ENCODE data around the gene WRNIP1.

The WRNIP1 gene

DNA sequence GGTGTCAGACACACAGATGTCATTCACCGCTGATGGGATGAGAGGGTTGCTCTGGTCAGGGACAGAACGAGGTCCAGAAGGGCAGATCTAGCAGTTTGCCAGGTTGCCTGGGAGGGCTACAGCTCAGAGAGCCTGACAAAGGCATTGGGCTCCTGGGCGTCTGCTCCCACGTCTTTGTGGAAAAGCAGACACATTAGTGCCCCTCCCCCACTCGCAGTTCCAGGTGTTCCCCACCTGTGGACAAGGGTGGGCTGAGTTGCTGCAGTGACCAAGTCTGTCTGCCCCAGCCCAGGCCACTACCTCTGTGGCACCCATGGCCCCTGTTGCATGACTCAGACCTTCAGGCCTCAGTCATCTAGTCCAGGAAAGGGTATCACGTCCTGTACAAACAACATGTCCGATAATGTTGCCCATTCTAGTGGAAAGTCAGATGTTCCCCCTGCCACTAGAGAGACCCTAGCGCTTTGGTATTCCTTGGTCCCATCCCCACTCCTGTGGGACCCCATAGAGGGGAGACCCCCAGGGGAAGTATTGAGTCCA, 37.4 kb downstream of the WRNIP1 start:
- Histone ChIP-seq H4K8ac (ENCODE audit: low read length) (no peak overlapping the region), H3K36me3 (ENCODE audit: control insufficient read depth in 1 of 2, insufficient read depth in 2 of 2, low read depth in 1 of 2, low read length in 2 of 2) (peaks cover 0 to 5% of the 10 kb centered on the region in 2 experiments), H3K9me3 (ENCODE audit: control insufficient read depth, low read length) (no peaks in the 10 kb centered on the region), H3K18ac (ENCODE audit: low read depth in 1 of 2, low read length in 2 of 2) (no peak overlapping the region), H3K14ac (ENCODE audit: low read length in 2 of 2) (no peak overlapping the region), H2BK12ac (ENCODE audit: low read length in 2 of 2) (no peak overlapping the region), H4K91ac (ENCODE audit: low read length) (no peak overlapping the region), H3K4me2 (ENCODE audit: low read length, poor library complexity, severe bottlenecking) (no peak overlapping the region), H3K4me3 (ENCODE audit: insufficient read depth in 1 of 2, low read depth in 1 of 2, low read length in 2 of 2) (no peak overlapping the region), H3K4ac (ENCODE audit: low read depth in 1 of 2, low read length in 2 of 2) (no peak overlapping the region), H3K4me1 (ENCODE audit: control insufficient read depth, insufficient read depth, low read depth, low read length) (peaks cover 5% of the 10 kb centered on the region), H3K9ac (ENCODE audit: low read length) (no peak overlapping the region), H2AK5ac (ENCODE audit: low read length, severe bottlenecking) (no peak overlapping the region), H2BK15ac (ENCODE audit: low read depth, poor library complexity, severe bottlenecking) (no peak overlapping the region), H3K79me1 (replicated peaks; ENCODE audit: low read length, poor library complexity, severe bottlenecking) (peaks cover 30% of the 10 kb centered on the region), H3K27ac (ENCODE audit: low read length, poor library complexity, severe bottlenecking) (no peak overlapping the region), H3K27me3 (ENCODE audit: control insufficient read depth in 1 of 2, insufficient read depth in 1 of 2, low read length in 2 of 2) (no peaks in the 10 kb centered on the region), H2BK5ac (ENCODE audit: low read depth, low read length, poor library complexity, severe bottlenecking) (no peak overlapping the region), H2BK120ac (ENCODE audit: low read depth, low read length) (no peak overlapping the region), H3K23ac (ENCODE audit: low read length in 2 of 2) (no peak overlapping the region), H2AFZ (ENCODE audit: low read depth, low read length) (no peak overlapping the region)
- 86% methylated on average over 8 of the region's 8 CpGs for whole genome bisulfite sequencing
- no peak for DNase-seq

DNA sequence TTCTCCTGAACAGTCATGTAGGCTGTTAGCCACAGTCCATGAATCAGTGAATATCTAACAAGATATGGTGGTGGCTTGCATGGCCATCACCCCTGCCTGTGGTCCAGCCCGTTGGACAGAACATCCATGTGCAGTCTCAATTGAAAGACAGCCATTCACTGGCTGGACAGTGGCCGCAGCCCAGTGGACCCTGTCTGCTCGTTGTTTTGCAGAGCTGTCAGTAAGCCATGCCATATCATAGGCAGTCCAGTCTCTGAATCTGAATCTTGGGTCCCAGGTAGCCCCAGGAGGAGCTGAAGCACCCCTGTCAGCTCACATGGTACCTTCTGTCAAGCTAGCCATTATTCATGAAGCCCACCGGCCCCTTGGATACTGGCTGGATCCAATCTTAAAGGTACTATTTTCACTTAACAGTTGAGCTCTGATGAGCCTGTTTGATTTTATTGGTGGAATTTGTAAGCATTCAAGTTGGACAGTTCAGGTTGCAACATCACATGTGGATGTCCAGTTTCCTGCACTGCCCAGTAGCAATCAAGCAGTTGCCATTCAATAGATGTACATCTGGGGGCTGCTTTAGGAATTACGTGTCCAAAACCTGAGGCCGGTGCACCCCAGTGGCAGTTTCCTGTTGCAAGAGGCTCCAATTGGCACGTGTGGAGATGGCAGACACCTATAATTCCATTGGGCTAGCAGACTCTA, 38.7 kb downstream of the WRNIP1 start:
- Histone ChIP-seq H3K9ac (ENCODE audit: low read length) (no peak overlapping the region), H2BK12ac (ENCODE audit: low read length in 2 of 2) (no peak overlapping the region), H3K27me3 (ENCODE audit: control insufficient read depth in 1 of 2, insufficient read depth in 1 of 2, low read length in 2 of 2) (no peaks in the 10 kb centered on the region), H4K8ac (ENCODE audit: low read length) (no peak overlapping the region), H3K9me3 (ENCODE audit: control insufficient read depth, low read length) (no peaks in the 10 kb centered on the region), H3K4me3 (ENCODE audit: insufficient read depth in 1 of 2, low read depth in 1 of 2, low read length in 2 of 2) (no peak overlapping the region), H3K14ac (ENCODE audit: low read length in 2 of 2) (no peak overlapping the region), H3K23ac (ENCODE audit: low read length in 2 of 2) (no peak overlapping the region), H3K4me1 (ENCODE audit: control insufficient read depth, insufficient read depth, low read depth, low read length) (peaks cover 2% of the 10 kb centered on the region), H3K4me2 (ENCODE audit: low read length, poor library complexity, severe bottlenecking) (no peak overlapping the region), H3K18ac (ENCODE audit: low read depth in 1 of 2, low read length in 2 of 2) (no peak overlapping the region), H4K91ac (ENCODE audit: low read length) (no peak overlapping the region), H2AFZ (ENCODE audit: low read depth, low read length) (no peak overlapping the region), H2AK5ac (ENCODE audit: low read length, severe bottlenecking) (no peak overlapping the region), H3K27ac (ENCODE audit: low read length, poor library complexity, severe bottlenecking) (no peak overlapping the region), H3K4ac (ENCODE audit: low read depth in 1 of 2, low read length in 2 of 2) (no peak overlapping the region), H2BK120ac (ENCODE audit: low read depth, low read length) (no peak overlapping the region), H3K36me3 (ENCODE audit: control insufficient read depth in 1 of 2, insufficient read depth in 2 of 2, low read depth in 1 of 2, low read length in 2 of 2) (peaks cover 0 to 5% of the 10 kb centered on the region in 2 experiments), H2BK5ac (ENCODE audit: low read depth, low read length, poor library complexity, severe bottlenecking) (no peak overlapping the region), H2BK15ac (ENCODE audit: low read depth, poor library complexity, severe bottlenecking) (no peak overlapping the region), H3K79me1 (replicated peaks; ENCODE audit: low read length, poor library complexity, severe bottlenecking) (peaks cover 25% of the 10 kb centered on the region)
- WGBS: 91% methylated on average over 6 of the region's 7 CpGs
- no peak for DNase-seq

DNA sequence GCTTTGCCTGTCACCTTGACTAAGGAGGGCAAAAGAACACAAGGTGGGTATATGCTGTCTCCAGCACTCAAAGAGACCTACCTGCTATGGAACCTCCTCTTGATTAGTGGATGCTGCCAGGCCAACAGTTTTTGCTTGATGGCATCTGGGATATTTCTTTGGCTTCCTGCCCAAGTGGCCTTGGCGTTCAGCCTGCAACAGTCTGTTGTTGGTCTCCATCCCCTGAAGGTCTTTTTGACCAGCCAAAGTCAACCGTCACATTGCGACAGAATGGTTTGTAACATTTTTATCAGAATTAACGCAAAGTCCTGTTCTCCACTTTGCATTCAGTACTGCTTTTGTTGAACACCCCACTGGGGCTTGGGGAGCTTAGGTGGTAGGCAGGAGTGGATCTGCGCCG, 39.3 kb downstream of the WRNIP1 start:
- peaks cover 0 to 5% of the 10 kb centered on the region in 2 experiments for H3K36me3 ChIP-seq (ENCODE audit: control insufficient read depth in 1 of 2, insufficient read depth in 2 of 2, low read depth in 1 of 2, low read length in 2 of 2)
- H2BK15ac ChIP-seq (ENCODE audit: low read depth, poor library complexity, severe bottlenecking): no peak overlapping the region
- no peak overlapping the region for H2AFZ ChIP-seq (ENCODE audit: low read depth, low read length)
- H4K8ac ChIP-seq (ENCODE audit: low read length): no peak overlapping the region
- no peak overlapping the region for H2BK12ac ChIP-seq (ENCODE audit: low read length in 2 of 2)
- H3K14ac ChIP-seq (ENCODE audit: low read length in 2 of 2): no peak overlapping the region
- H3K4me2 ChIP-seq (ENCODE audit: low read length, poor library complexity, severe bottlenecking): no peak overlapping the region
- H3K4me1 ChIP-seq (ENCODE audit: control insufficient read depth, insufficient read depth, low read depth, low read length): peaks cover 2% of the 10 kb centered on the region
- no peak overlapping the region for H2BK5ac ChIP-seq (ENCODE audit: low read depth, low read length, poor library complexity, severe bottlenecking)
- H3K4me3 ChIP-seq (ENCODE audit: insufficient read depth in 1 of 2, low read depth in 1 of 2, low read length in 2 of 2): no peak overlapping the region
- no peak overlapping the region for H3K18ac ChIP-seq (ENCODE audit: low read depth in 1 of 2, low read length in 2 of 2)
- H3K9ac ChIP-seq (ENCODE audit: low read length): no peak overlapping the region
- H2BK120ac ChIP-seq (ENCODE audit: low read depth, low read length): no peak overlapping the region
- H3K79me1 ChIP-seq (replicated peaks; ENCODE audit: low read length, poor library complexity, severe bottlenecking): peaks cover 25% of the 10 kb centered on the region
- no peaks in the 10 kb centered on the region for H3K9me3 ChIP-seq (ENCODE audit: control insufficient read depth, low read length)
- H4K91ac ChIP-seq (ENCODE audit: low read length): no peak overlapping the region
- no peak for DNase-seq
- H3K27ac ChIP-seq (ENCODE audit: low read length, poor library complexity, severe bottlenecking): no peak overlapping the region
- WGBS: 99% methylated on average over 6 of the region's 6 CpGs
- no peak overlapping the region for H3K4ac ChIP-seq (ENCODE audit: low read depth in 1 of 2, low read length in 2 of 2)
- no peaks in the 10 kb centered on the region for H3K27me3 ChIP-seq (ENCODE audit: control insufficient read depth in 1 of 2, insufficient read depth in 1 of 2, low read length in 2 of 2)
- no peak overlapping the region for H3K23ac ChIP-seq (ENCODE audit: low read length in 2 of 2)
- H2AK5ac ChIP-seq (ENCODE audit: low read length, severe bottlenecking): no peak overlapping the region

DNA sequence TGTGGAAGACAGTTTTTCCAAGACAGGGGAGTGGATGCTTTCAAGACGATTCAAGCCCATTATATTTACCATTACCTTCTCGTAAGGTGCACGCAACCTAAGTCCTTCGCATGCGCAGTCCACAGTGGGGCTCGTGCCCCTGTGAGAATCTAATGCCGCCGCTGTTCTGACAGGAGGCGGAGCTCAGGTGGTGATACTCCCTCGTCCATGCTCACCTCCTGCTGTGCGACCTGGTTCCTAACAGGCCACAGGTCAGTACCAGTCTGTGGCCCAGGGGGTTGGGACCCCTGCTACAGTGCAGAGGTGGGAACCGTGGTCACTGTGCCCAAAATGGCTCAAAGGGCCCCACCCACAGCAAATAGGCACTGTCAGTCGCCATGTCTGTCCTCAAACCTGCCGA, 39.8 kb downstream of the WRNIP1 start:
- 94% methylated on average over 14 of the region's 14 CpGs for WGBS
- Histone ChIP-seq H3K4me1 (ENCODE audit: control insufficient read depth, insufficient read depth, low read depth, low read length) (peaks cover 2% of the 10 kb centered on the region), H3K4ac (ENCODE audit: low read depth in 1 of 2, low read length in 2 of 2) (no peak overlapping the region), H3K14ac (ENCODE audit: low read length in 2 of 2) (no peak overlapping the region), H2AFZ (ENCODE audit: low read depth, low read length) (no peak overlapping the region), H3K36me3 (ENCODE audit: control insufficient read depth in 1 of 2, insufficient read depth in 2 of 2, low read depth in 1 of 2, low read length in 2 of 2) (peaks cover 0 to 5% of the 10 kb centered on the region in 2 experiments), H3K4me2 (ENCODE audit: low read length, poor library complexity, severe bottlenecking) (no peak overlapping the region), H3K9ac (ENCODE audit: low read length) (no peak overlapping the region), H4K91ac (ENCODE audit: low read length) (no peak overlapping the region), H3K9me3 (ENCODE audit: control insufficient read depth, low read length) (no peaks in the 10 kb centered on the region), H3K27ac (ENCODE audit: low read length, poor library complexity, severe bottlenecking) (no peak overlapping the region), H3K27me3 (ENCODE audit: control insufficient read depth in 1 of 2, insufficient read depth in 1 of 2, low read length in 2 of 2) (no peaks in the 10 kb centered on the region), H2BK120ac (ENCODE audit: low read depth, low read length) (no peak overlapping the region), H4K8ac (ENCODE audit: low read length) (no peak overlapping the region), H2AK5ac (ENCODE audit: low read length, severe bottlenecking) (no peak overlapping the region), H2BK12ac (ENCODE audit: low read length in 2 of 2) (no peak overlapping the region), H2BK15ac (ENCODE audit: low read depth, poor library complexity, severe bottlenecking) (no peak overlapping the region), H3K4me3 (ENCODE audit: insufficient read depth in 1 of 2, low read depth in 1 of 2, low read length in 2 of 2) (no peak overlapping the region), H3K18ac (ENCODE audit: low read depth in 1 of 2, low read length in 2 of 2) (no peak overlapping the region), H2BK5ac (ENCODE audit: low read depth, low read length, poor library complexity, severe bottlenecking) (no peak overlapping the region), H3K23ac (ENCODE audit: low read length in 2 of 2) (no peak overlapping the region), H3K79me1 (replicated peaks; ENCODE audit: low read length, poor library complexity, severe bottlenecking) (peaks cover 25% of the 10 kb centered on the region)
- no peak for DNase-seq
